GM18517 (cell line): ENCODE results near the gene OR5M3.

Source experiments
- ATAC-seq: cut with Tn5 transposase; IDR thresholded peaks from one replicate; pipeline ENCODE4 v1.9.1; 2021; ENCODE audit warnings: mild to moderate bottlenecking, moderate library complexity; ENCODE audit not compliant: unreplicated experiment

OR5M3 gene

DNA sequence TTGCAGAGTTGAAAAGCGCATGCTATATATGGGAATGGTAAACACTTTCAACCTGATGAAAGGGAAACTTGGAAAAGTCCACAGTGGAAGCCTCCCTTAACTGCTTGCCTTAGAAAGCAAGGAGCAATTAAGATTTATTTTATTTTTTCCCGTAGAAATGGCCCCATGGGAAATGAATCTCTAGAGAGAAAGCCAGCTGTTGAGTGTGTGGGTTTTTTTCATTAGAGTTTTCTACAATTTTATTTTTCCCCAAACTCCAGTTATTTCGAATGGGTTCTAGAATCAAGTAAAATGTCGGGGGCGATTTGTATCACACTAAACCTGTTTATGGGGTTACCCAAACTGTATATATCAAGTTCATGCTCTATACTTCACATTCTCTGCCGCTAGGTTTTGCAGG is at the start of gene OR5M3:
Gene OR5M3 (minus strand): TSS at position 101 of the 400 bp plus-strand sequence. CDS start 2,855 bp downstream, outside the sequence.
- ATAC-seq = no peak

DNA sequence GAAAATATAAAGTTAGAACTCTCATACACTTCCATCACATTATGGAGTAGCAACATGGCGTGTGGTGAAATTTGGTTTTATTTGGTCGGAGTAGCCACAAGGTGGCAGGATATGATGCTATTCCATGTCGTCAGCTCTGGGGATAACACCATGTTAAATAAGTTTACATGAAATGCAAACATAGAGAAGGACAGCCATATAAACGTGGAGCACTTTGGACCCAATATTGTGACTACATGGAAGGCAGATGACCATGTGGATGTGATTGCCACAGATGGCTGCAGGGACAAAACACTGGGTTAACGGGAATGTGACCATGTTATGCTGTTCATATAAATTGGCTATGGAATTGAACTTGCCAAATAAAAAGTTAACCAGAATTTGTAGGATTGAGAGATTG is 48.9 kb upstream of the OR5M3 start:
- no peak for ATAC-seq

GRCh38 chr11:56513280-56513679 is 40.1 kb upstream of the OR5M3 start:
- ATAC-seq = no peak

DNA sequence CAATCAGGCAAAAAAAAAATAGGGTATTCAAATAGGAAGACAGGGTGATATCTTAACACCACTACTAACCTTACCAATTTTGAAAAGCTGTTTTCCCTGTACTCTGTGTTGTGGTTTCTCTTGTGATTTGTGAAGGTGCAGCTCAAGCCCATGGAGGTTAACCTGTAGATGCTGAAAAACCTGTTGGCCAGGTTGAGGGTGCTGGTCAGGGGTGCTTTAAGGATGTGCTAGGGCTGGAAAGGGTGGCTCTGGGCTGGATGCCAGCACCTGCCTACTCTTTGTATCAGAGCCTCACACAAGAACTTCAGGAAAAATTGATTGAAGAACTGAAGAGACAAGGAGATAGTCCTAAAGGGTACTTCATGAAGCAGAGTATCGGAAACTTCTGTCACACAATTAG is 36.3 kb upstream of the OR5M3 start:
- ATAC-seq = no peak

- ATAC-seq = no peak
Observed at GRCh38 chr11:56497010-56497409, 23.9 kb upstream of the OR5M3 start.

DNA sequence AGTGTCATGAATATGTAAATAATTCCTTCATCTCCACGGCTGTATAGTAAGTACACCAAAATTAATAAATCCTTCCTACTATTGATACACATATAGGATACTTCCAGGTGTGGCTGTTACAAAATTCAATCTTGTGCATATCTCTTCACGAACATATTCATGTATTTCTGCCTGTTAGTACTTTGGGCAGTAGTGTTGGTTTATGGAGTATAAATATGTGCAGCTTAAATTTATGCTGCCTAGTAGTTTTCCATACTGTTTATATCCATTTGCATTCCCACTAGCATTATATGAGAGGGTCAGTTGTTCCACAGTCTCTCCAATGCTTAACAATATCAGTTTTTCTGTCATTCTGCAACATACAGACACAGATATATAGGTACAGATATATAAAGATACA is 22.0 kb upstream of the OR5M3 start:
- ATAC-seq = no peak

DNA sequence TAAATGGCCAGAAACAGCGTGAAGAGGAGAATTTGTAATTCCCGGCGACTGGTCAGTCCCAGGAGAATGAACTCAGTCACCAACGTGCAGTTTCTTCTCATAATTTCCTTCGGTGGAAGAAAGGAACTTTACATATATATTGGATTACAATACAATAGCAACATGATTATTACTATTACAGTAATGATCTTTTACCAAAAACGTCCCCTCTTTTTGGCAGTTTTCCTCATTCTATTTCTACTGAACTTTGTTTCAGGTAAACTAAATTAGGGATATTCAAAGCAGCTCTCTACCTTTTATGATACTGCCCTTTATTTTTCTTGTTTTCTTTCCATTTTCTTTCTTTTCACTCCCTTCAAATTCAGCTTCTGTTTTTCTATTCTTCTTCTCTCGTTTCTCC is 18.1 kb upstream of the OR5M3 start, which contains the start of gene OR5M8:
Gene OR5M8 (minus strand): TSS at position 101 of the 400 bp plus-strand sequence. CDS start 0 bp downstream, at position 101.
- no peak for ATAC-seq

GRCh38 chr11:56486801-56487200 is 13.6 kb upstream of the OR5M3 start:
- ATAC-seq = no peak

- no peak for ATAC-seq
Observed at GRCh38 chr11:56474729-56475235, 1.6 kb upstream of the OR5M3 start.

- ATAC-seq = no peak
Observed at GRCh38 chr11:56457076-56457475, 16.1 kb downstream of the OR5M3 start.

GRCh38 chr11:56453521-56453920 is 19.6 kb downstream of the OR5M3 start:
- ATAC-seq = no peak
